NCI-H774 (cell line): ENCODE results near the gene FAM83G.
"Not testable (repeated sequence)": the region's sequence is repeated elsewhere in the genome, so short reads cannot be mapped to it uniquely, and the experiment has no call there.

Experiments used
- DNase-seq: peaks from one replicate; lab custom pipeline; 2025; lab: John Stamatoyannopoulos, UW

FAM83G gene

DNA sequence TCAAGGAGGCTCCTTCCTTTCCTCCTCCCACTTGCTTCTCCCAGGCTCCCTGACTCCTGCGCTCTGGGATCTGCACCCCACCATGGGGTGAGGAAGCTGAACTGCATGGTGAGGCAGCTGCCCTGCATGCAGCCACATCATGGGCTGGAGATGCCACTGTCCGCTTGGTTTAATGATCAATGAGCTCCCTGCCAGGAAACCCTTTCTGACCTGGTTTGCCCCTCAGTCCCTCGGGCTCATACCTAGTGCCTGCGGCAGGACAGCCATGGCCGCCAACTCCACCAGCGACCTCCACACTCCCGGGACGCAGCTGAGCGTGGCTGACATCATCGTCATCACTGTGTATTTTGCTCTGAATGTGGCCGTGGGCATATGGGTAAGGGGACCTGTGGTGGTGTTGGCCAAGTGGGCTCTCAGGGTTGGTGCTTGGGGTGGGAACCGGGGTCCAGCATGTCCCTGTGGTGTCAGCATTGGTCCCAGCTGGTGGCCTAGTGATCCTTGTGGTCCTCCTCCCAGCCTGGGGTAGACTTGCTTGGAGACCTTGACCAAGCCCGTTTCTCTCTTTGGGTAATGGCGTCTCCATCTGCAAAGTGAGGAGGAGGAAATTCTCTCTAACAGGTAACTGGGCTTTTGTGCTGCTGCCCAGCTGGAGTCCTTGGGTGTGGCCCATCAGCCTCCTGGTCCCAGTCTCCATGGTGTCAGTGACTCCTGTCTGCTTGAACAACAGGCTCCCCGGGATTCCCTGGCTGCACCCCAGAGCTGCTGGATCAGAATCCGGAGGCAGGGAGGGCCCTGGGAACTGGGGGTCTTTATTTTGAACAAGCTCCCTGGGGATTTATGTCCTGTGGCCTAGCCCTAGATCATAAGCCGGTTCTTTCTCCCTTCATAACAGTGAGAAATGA is 52.4 kb downstream of the FAM83G start, which contains the start of gene SLC5A10:
Gene SLC5A10, plus strand, starts transcription at position 225 of the 902 bp plus-strand sequence. Its CDS starts 41 bp downstream, at position 266.
- DNase-seq: no peak

GRCh38 chr17:18950944-18951905 is 53.3 kb downstream of the FAM83G start:
- no peak for DNase-seq

- no peak for DNase-seq
Observed at GRCh38 chr17:18950346-18950745, 54.2 kb downstream of the FAM83G start.

DNA sequence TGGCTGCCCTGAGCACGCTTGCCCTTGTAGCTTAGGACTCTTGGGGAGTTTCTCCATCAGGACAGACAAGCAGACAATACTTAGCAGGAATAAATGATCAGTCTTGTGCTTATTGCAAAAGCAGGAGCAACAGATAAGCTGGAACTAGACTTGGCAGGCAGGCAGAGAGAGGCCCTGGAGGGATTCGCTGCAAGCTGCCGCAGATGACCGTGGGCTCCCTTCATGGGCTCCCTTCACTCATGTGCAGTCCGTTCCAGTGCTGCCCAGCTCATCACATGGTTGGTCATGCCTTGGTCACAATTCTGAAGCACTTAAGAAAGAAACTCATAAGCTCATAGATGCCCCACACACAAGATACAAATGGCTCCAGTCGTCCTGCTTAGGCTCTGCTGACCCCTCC is 55.0 kb downstream of the FAM83G start:
- DNase-seq: no peak

GRCh38 chr17:18948476-18949006 is 56.0 kb downstream of the FAM83G start:
- no peak for DNase-seq

- DNase-seq: no peak
Observed at GRCh38 chr17:18947866-18948265, 56.7 kb downstream of the FAM83G start.

- no peak for DNase-seq
Observed at GRCh38 chr17:18946536-18946935, 58.0 kb downstream of the FAM83G start.

DNA sequence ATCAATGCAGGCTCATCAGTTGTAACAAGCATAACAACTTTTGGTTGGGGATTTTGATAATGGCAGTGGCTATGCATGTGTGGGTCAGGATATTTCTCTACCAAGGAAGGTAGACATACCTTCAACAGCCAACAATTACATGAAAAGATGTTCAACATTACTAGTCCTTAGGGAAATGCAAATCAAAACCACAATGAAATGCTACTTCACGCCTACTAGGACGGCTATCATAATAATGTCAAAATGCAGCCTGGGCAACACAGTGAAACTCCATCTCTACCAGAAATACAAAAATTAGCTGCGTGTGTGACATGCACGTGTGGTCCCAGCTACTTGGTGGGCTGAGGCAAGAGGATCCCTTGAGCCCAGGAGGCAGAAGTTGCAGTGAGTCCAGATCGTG is 59.9 kb downstream of the FAM83G start:
- DNase-seq: no peak

DNA sequence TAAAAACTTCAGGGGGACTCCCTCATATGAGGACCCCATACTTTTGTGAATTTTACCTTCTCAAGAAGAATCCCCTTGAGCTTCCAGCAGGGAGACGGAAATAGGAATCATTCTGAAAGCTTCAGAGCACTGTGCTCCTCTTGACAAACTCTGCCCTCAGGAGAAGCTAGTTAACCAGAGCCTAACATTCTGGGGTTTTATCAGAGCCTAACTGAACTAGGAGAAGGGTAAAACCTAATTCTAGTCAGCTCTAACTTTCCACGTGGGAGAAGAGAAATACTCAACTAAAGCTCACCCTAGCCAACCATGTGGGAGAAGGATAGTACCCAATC is 65.9 kb downstream of the FAM83G start:
- no peak for DNase-seq

DNA sequence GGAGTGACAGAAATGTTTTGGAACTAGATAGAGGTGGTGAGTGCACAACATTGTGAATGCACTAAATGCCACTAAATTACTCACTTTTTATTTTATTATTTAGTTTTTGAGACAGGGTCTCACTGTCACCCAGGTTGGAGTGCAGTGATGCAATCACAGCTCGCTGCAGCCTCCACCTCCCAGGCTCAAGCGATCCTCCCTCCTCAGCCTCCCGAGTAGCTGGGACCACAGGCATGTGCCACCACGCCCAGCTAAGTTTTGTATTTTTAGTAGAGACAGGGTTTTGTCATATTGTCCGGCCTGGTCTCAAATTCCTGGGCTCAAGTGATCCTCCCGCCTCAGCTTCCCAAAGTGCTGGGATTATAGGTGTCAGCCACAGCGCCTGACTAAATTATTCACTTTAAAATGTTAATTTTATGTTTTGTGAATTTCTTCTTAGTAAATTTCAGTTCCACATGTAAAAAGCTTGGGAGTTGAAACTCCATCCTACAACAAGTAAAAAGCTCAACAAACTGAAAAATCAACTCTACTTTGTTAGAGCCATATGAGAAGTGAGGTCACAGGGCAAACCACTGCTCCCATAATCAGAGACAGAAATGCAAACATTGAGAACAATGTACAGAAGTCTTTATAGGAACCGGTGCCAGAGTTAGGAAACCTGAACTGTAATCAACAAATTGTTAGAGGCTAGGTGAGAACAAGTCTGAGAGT is 66.4 kb downstream of the FAM83G start:
- no peak for DNase-seq

GRCh38 chr17:18933102-18934058 is 71.2 kb downstream of the FAM83G start:
- no peak for DNase-seq

GRCh38 chr17:18932360-18933055 is 72.1 kb downstream of the FAM83G start:
- DNase-seq: no peak

DNA sequence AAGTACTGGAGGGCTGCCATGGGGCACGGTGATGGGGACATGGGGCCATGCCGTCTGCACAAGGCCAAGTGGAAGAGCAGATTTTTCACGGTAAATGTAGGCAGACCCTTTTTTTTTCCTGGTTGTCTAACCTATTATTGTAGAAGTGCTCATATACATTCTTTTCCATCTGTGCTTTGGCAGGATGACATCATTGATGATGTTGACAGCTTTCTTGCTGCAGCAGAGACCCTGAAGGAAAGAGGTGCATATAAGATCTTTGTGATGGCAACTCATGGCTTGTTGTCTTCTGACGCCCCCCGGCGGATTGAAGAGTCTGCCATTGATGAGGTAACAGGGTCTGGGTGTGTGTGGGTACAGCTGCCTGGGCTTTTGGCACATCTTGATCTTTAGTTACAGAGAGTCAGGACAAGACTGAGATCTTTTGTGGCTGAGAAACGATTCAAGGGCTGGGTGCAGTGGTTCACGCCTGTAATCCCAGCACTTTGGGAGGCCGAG is 75.9 kb downstream of the FAM83G start:
- no peak for DNase-seq

GRCh38 chr17:18925187-18925586 is 79.4 kb downstream of the FAM83G start:
- no peak for DNase-seq

- not testable (repeated sequence) for DNase-seq
Observed at GRCh38 chr17:18922596-18922995, 82.0 kb downstream of the FAM83G start.

GRCh38 chr17:18921912-18922451 is 82.6 kb downstream of the FAM83G start:
- no peak for DNase-seq

DNA sequence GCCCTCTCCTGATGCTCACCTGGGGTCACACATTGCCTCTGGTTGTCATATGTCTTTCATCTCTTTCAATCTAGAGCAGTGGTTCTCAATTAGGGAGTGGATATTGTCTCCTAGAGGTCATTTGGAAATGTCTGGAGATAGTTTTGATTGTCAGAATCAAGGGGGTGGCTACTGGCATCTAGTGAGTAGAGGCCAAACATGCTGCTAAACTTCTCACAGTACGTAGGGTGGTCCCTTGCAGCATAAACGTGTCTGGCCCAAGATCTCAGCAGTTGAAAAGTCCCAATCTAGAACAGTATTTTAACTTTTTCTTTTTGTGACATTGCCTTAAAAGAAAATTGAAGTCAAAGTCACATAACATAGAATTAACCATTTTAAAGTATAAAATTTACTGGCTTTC is 83.1 kb downstream of the FAM83G start:
- no peak for DNase-seq

DNA sequence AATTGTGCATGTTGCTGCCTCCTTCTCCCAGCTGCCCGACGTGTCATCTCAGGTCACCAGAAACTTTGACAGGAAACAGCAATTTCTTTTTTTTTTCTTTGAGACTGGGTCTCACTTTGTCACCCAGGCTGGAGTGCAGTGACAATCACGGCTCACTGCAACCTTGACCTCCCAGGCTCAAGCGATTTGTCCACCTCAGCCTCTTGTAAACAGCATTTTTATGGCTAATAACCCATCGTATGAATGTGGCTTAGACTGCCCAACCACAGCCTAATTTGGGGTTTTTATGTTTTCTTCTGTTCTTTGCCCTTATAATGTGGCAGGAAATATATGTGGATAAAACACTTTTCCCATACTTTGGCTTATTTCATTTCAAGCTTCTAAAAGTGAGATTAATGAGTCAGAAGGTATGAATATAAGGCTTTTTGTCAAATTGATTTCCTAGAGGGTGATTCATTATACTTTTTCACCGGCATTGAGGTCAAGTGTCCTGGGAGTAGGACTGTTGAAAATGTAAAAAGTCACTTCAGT is 83.6 kb downstream of the FAM83G start:
- no peak for DNase-seq

- DNase-seq: no peak
Observed at GRCh38 chr17:18919963-18920362, 84.6 kb downstream of the FAM83G start.
